ENCODE measurements around the gene RPTOR.

RPTOR gene

DNA sequence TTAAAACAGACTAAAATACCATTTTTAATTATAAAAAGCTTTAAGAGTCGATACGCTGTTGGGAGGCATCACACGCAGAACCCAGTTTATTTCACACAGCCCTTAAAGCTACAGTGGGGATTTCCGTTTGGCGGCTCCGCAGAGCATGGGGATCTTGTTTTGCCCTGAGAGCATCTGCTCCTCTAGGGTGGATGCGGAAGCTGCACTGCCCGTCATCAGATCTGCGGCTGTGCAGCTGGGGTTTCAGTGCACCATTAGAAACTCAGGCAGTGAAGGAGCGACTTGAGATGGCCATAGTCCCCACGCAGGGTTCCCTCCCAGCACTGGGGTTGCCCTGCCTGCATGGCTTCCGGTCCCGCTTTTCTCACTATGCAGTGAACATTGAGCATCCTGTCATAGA lies 384.8 kb downstream of the RPTOR start:
- ATAC-seq = no peak
- TF ChIP-seq RARB (CRISPR knock-in tag; IDR thresholded peaks at IDR 0.05) = no peak
- no peak for TF ChIP-seq ZNF8 (CRISPR knock-in tag; IDR thresholded peaks at IDR 0.05)
- TF ChIP-seq, protein P1, sequence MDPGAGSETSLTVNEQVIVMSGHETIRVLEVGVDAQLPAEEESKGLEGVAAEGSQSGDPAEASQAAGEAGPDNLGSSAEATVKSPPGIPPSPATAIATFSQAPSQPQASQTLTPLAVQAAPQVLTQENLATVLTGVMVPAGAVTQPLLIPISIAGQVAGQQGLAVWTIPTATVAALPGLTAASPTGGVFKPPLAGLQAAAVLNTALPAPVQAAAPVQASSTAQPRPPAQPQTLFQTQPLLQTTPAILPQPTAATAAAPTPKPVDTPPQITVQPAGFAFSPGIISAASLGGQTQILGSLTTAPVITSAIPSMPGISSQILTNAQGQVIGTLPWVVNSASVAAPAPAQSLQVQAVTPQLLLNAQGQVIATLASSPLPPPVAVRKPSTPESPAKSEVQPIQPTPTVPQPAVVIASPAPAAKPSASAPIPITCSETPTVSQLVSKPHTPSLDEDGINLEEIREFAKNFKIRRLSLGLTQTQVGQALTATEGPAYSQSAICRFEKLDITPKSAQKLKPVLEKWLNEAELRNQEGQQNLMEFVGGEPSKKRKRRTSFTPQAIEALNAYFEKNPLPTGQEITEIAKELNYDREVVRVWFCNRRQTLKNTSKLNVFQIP (CRISPR knock-in tag; IDR thresholded peaks at IDR 0.05; ENCODE audit: borderline replicate concordance, low read depth) = no peak
- TF ChIP-seq, protein P2, sequence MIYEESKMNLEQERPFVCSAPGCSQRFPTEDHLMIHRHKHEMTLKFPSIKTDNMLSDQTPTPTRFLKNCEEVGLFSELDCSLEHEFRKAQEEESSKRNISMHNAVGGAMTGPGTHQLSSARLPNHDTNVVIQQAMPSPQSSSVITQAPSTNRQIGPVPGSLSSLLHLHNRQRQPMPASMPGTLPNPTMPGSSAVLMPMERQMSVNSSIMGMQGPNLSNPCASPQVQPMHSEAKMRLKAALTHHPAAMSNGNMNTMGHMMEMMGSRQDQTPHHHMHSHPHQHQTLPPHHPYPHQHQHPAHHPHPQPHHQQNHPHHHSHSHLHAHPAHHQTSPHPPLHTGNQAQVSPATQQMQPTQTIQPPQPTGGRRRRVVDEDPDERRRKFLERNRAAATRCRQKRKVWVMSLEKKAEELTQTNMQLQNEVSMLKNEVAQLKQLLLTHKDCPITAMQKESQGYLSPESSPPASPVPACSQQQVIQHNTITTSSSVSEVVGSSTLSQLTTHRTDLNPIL (CRISPR knock-in tag; IDR thresholded peaks at IDR 0.05; ENCODE audit: low read depth) = no peak
- no peak for TF ChIP-seq ESRRG (CRISPR knock-in tag; IDR thresholded peaks at IDR 0.05)
- TF ChIP-seq, protein P3, sequence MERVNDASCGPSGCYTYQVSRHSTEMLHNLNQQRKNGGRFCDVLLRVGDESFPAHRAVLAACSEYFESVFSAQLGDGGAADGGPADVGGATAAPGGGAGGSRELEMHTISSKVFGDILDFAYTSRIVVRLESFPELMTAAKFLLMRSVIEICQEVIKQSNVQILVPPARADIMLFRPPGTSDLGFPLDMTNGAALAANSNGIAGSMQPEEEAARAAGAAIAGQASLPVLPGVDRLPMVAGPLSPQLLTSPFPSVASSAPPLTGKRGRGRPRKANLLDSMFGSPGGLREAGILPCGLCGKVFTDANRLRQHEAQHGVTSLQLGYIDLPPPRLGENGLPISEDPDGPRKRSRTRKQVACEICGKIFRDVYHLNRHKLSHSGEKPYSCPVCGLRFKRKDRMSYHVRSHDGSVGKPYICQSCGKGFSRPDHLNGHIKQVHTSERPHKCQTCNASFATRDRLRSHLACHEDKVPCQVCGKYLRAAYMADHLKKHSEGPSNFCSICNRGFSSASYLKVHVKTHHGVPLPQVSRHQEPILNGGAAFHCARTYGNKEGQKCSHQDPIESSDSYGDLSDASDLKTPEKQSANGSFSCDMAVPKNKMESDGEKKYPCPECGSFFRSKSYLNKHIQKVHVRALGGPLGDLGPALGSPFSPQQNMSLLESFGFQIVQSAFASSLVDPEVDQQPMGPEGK (CRISPR knock-in tag; IDR thresholded peaks at IDR 0.05; ENCODE audit: borderline replicate concordance) = no peak
- no peak for TF ChIP-seq TCF4 (CRISPR knock-in tag; IDR thresholded peaks at IDR 0.05; ENCODE audit: borderline replicate concordance)
- TF ChIP-seq BACH2 (CRISPR knock-in tag; IDR thresholded peaks at IDR 0.05; ENCODE audit: borderline replicate concordance) = no peak
- TF ChIP-seq ZFP3 (CRISPR knock-in tag; IDR thresholded peaks at IDR 0.05) = no peak
- TF ChIP-seq SNAI2 (CRISPR knock-in tag; IDR thresholded peaks at IDR 0.05) = no peak
- TF ChIP-seq ZFP30 (CRISPR knock-in tag; IDR thresholded peaks at IDR 0.05) = no peak
- no peak for TF ChIP-seq ZNF70 (CRISPR knock-in tag; IDR thresholded peaks at IDR 0.05)
- TF ChIP-seq GLIS3 (CRISPR knock-in tag; IDR thresholded peaks at IDR 0.05) = no peak

DNA sequence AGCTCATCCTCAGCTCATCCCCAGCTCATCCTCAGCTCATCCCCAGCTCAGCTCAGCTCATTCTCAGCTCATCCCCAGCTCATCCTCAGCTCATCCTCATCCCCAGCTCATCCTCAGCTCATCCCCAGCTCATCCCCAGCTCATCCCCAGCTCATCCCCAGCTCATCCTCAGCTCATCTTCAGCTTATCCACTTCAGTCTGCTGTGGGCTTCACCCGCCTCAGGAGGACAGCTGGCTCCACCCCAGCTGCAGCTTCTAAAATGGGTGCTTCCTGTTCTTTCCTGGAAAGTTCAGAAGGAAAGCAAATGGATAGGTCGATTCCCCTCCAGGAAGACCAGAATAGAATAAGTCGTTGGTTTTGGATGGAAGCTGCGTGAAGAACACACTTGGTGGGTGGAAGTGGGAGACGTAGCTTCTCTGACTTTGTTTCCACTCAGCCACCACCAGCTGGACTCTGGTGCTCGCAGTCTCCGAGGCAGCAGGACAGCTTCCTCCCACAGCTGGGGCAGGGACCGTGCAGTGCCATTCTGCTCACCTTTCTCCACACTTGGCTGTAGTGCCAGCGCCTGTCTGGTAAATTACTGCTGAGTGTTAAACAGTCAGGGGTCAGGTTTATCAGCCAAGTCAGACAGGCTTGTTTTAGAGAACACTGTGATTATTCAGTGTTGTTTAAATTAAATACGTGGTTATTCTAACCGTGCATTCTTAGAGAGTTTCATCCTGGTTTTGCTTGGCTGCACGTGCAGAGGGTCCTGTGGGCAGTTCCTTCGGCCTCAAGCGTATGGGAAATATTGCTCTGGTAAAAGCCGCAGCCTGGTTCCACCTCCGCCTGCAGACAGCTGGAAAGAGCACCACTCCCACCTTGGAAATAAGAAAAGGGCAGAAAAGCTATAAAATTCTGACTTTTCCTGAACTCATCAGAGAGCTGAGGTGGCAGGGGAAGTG lies 386.0 kb downstream of the RPTOR start:
- no peak for ATAC-seq
- TF ChIP-seq BACH2 (CRISPR knock-in tag; IDR thresholded peaks at IDR 0.05; ENCODE audit: borderline replicate concordance) (no peak), TOX (CRISPR knock-in tag; IDR thresholded peaks at IDR 0.05; ENCODE audit: borderline replicate concordance) (no peak), ZNF8 (CRISPR knock-in tag; IDR thresholded peaks at IDR 0.05) (no peak), ZFP3 (CRISPR knock-in tag; IDR thresholded peaks at IDR 0.05) (no peak), ISL1 (CRISPR knock-in tag; IDR thresholded peaks at IDR 0.05) (no peak), ARNTL (CRISPR knock-in tag; IDR thresholded peaks at IDR 0.05; ENCODE audit: borderline replicate concordance, low read depth) (no peak), ZNF565 (CRISPR knock-in tag; conservative IDR thresholded peaks at IDR 0.05; ENCODE audit: low read depth) (no peak), RARB (CRISPR knock-in tag; IDR thresholded peaks at IDR 0.05) (no peak), CSDC2 (CRISPR knock-in tag; IDR thresholded peaks at IDR 0.05) (no peak)
- TF ChIP-seq, protein P4, sequence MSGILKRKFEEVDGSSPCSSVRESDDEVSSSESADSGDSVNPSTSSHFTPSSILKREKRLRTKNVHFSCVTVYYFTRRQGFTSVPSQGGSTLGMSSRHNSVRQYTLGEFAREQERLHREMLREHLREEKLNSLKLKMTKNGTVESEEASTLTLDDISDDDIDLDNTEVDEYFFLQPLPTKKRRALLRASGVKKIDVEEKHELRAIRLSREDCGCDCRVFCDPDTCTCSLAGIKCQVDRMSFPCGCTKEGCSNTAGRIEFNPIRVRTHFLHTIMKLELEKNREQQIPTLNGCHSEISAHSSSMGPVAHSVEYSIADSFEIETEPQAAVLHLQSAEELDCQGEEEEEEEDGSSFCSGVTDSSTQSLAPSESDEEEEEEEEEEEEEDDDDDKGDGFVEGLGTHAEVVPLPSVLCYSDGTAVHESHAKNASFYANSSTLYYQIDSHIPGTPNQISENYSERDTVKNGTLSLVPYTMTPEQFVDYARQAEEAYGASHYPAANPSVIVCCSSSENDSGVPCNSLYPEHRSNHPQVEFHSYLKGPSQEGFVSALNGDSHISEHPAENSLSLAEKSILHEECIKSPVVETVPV (CRISPR knock-in tag; IDR thresholded peaks at IDR 0.05) = no peak
- TF ChIP-seq, protein P5, sequence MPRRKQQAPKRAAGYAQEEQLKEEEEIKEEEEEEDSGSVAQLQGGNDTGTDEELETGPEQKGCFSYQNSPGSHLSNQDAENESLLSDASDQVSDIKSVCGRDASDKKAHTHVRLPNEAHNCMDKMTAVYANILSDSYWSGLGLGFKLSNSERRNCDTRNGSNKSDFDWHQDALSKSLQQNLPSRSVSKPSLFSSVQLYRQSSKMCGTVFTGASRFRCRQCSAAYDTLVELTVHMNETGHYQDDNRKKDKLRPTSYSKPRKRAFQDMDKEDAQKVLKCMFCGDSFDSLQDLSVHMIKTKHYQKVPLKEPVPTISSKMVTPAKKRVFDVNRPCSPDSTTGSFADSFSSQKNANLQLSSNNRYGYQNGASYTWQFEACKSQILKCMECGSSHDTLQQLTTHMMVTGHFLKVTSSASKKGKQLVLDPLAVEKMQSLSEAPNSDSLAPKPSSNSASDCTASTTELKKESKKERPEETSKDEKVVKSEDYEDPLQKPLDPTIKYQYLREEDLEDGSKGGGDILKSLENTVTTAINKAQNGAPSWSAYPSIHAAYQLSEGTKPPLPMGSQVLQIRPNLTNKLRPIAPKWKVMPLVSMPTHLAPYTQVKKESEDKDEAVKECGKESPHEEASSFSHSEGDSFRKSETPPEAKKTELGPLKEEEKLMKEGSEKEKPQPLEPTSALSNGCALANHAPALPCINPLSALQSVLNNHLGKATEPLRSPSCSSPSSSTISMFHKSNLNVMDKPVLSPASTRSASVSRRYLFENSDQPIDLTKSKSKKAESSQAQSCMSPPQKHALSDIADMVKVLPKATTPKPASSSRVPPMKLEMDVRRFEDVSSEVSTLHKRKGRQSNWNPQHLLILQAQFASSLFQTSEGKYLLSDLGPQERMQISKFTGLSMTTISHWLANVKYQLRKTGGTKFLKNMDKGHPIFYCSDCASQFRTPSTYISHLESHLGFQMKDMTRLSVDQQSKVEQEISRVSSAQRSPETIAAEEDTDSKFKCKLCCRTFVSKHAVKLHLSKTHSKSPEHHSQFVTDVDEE (CRISPR knock-in tag; IDR thresholded peaks at IDR 0.05) = no peak
- TF ChIP-seq, protein P1 (CRISPR knock-in tag; IDR thresholded peaks at IDR 0.05; ENCODE audit: borderline replicate concordance, low read depth) = no peak

All from SK-N-SH treated with all-trans-retinoic acid at 6 μM for 48 hours (cell line).